Neural crest cell (in vitro differentiated cells): ENCODE results near the gene PEAK1. TPM values are rescaled to one million over a fixed set of nuclear protein-coding genes. Genes with fewer than 3 reads are reported as not detected.

Source experiments
- DNase-seq: peaks from one replicate; pipeline ENCODE4 v3.0.0; 2021; ENCODE audit warnings: low read depth, mixed read lengths, low spot score
- H3K27ac Mint-ChIP-seq: one replicate; pipeline ENCODE4 v1.8.0; 2021; ENCODE audit warnings: mild to moderate bottlenecking, mixed read lengths; ENCODE audit not compliant: unreplicated experiment
- H3K27me3 Mint-ChIP-seq: 2 replicates; pipeline ENCODE4 v1.8.0; 2021; ENCODE audit warnings: low read depth, mild to moderate bottlenecking, mixed read lengths
- H3K36me3 Mint-ChIP-seq: 2 replicates; pipeline ENCODE4 v1.8.0; 2021; ENCODE audit warnings: low read depth, mild to moderate bottlenecking, mixed read lengths
- H3K4me1 Mint-ChIP-seq: 2 replicates; pipeline ENCODE4 v1.8.0; 2021; ENCODE audit warnings: mixed read lengths
- H3K4me3 Mint-ChIP-seq: one replicate; pipeline ENCODE4 v1.8.0; 2021; ENCODE audit warnings: mild to moderate bottlenecking, mixed read lengths
- H3K9me3 Mint-ChIP-seq: 2 replicates; pipeline ENCODE4 v1.8.0; 2021; ENCODE audit warnings: mixed read lengths
- total RNA-seq: library from RNA; stranded (reverse); gene quantifications from 2 replicates; pipeline ENCODE4 v1.2.1, GENCODE V29; 2021
- TF ChIP-seq, protein P1 (sequence below): fragments of 200-600 bp; sonication (generic); conservative IDR thresholded peaks from 2 replicates; pipeline ENCODE4 v1.5.0; 2021; ENCODE audit warnings: antibody characterized with exemption, mild to moderate bottlenecking

Gene PEAK1
- total RNA-seq, 1 donor from 2014 or later = 26.0 TPM

- no peak for DNase-seq
- Mint-ChIP-seq H3K9me3 (no peaks in the 10 kb centered on the region), H3K4me1 (no peaks in the 10 kb centered on the region), H3K36me3 (no peaks in the 10 kb centered on the region), H3K27me3 (no peaks in the 10 kb centered on the region), H3K27ac (no peak overlapping the region), H3K4me3 (no peak overlapping the region)
- TF ChIP-seq, protein P1, sequence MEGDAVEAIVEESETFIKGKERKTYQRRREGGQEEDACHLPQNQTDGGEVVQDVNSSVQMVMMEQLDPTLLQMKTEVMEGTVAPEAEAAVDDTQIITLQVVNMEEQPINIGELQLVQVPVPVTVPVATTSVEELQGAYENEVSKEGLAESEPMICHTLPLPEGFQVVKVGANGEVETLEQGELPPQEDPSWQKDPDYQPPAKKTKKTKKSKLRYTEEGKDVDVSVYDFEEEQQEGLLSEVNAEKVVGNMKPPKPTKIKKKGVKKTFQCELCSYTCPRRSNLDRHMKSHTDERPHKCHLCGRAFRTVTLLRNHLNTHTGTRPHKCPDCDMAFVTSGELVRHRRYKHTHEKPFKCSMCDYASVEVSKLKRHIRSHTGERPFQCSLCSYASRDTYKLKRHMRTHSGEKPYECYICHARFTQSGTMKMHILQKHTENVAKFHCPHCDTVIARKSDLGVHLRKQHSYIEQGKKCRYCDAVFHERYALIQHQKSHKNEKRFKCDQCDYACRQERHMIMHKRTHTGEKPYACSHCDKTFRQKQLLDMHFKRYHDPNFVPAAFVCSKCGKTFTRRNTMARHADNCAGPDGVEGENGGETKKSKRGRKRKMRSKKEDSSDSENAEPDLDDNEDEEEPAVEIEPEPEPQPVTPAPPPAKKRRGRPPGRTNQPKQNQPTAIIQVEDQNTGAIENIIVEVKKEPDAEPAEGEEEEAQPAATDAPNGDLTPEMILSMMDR = no peak
Observed at GRCh38 chr15:77127626-77128025, 292.3 kb downstream of the PEAK1 start.

GRCh38 chr15:77126529-77127326 is 293.2 kb downstream of the PEAK1 start:
- TF ChIP-seq, protein P1 = no peak

DNA sequence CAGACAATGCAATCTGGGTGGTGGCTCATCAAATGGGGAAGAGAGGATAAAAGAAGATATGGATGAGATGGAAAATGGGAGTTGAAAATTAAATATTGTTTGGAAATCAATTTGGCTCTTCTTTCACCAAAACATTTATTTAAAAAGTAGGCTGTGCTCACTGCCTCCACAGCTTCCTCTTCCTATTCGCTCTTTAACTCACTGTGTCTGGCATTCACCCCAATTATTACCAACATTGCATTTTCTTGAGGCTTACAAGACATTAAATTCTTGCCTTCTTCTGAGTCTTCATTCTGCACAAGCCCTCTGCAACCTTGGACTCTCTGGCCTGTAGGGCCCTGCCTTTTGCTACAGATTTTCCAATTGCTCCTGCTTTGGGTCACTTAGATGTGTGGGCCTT is 296.1 kb downstream of the PEAK1 start:
- TF ChIP-seq, protein P1 = no peak
- no peaks in the 10 kb centered on the region for H3K36me3 Mint-ChIP-seq
- H3K27ac Mint-ChIP-seq = no peak overlapping the region
- no peak overlapping the region for H3K4me3 Mint-ChIP-seq
- H3K9me3 Mint-ChIP-seq = no peaks in the 10 kb centered on the region
- DNase-seq = no peak
- peaks cover 2% of the 10 kb centered on the region for H3K4me1 Mint-ChIP-seq
- H3K27me3 Mint-ChIP-seq = no peaks in the 10 kb centered on the region

More at GRCh38 chr15:77126529-77127326, 293.2 kb downstream of the PEAK1 start:
- no peaks in the 10 kb centered on the region for H3K36me3 Mint-ChIP-seq
- no peaks in the 10 kb centered on the region for H3K4me1 Mint-ChIP-seq
- H3K9me3 Mint-ChIP-seq = no peaks in the 10 kb centered on the region
- no peak overlapping the region for H3K27ac Mint-ChIP-seq
- no peaks in the 10 kb centered on the region for H3K27me3 Mint-ChIP-seq
- no peak for DNase-seq
- no peak overlapping the region for H3K4me3 Mint-ChIP-seq

DNA sequence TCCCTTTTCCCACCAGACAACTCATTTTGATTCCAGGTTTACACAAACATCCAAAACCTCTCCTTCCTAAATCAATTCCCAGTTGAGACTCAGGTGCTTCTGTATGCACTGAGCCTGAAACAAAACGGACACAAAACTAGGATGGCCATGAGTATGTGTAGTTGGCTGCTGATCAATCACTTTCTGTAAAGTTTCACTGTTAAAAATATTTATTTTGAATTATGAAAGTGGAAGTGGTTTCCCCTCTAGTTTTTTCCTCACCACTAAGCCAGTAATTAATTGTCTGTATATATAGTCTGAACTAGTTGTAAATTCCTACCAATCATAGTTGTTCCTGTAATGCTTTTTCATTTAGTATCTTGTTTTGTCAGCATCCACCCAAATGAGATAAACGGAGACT is 297.3 kb downstream of the PEAK1 start:
- TF ChIP-seq, protein P1 = no peak
- no peak for DNase-seq
- Mint-ChIP-seq H3K4me3 (no peak overlapping the region), H3K27me3 (no peaks in the 10 kb centered on the region), H3K27ac (no peak overlapping the region), H3K9me3 (no peaks in the 10 kb centered on the region), H3K4me1 (peaks cover 5% of the 10 kb centered on the region), H3K36me3 (no peaks in the 10 kb centered on the region)

GRCh38 chr15:77121599-77121998 is 298.3 kb downstream of the PEAK1 start:
- H3K27me3 Mint-ChIP-seq = no peaks in the 10 kb centered on the region
- no peak overlapping the region for H3K27ac Mint-ChIP-seq
- no peak overlapping the region for H3K4me3 Mint-ChIP-seq
- no peaks in the 10 kb centered on the region for H3K36me3 Mint-ChIP-seq
- TF ChIP-seq, protein P1 = no peak
- no peaks in the 10 kb centered on the region for H3K9me3 Mint-ChIP-seq
- H3K4me1 Mint-ChIP-seq = peaks cover 5% of the 10 kb centered on the region
- no peak for DNase-seq
